GM21515 (cell line): ENCODE results near the gene TMEM187.

Experiments used
- ATAC-seq: cut with Tn5 transposase; IDR thresholded peaks from one replicate; pipeline ENCODE4 v1.9.1; 2021; ENCODE audit not compliant: unreplicated experiment

Gene TMEM187

GRCh38 chrX:153934762-153935325, 37.7 kb upstream of the TMEM187 start, which contains the start of gene NAA10:
NAA10 (minus strand) TSS chrX:153935037; CDS start chrX:153934904, 133 bp downstream.
- ATAC-seq, result peak; percentile 84

GRCh38 chrX:153935326-153935851, 37.2 kb upstream of the TMEM187 start:
- ATAC-seq, result peak; percentile 1

GRCh38 chrX:153937056-153937455, 35.5 kb upstream of the TMEM187 start:
- ATAC-seq, result no peak

- no peak for ATAC-seq
Observed at GRCh38 chrX:153938226-153938786, 34.2 kb upstream of the TMEM187 start.

- ATAC-seq, result no peak
Observed at GRCh38 chrX:153939573-153939972, 33.0 kb upstream of the TMEM187 start.

GRCh38 chrX:153941336-153942252, 31.0 kb upstream of the TMEM187 start:
- no peak for ATAC-seq

GRCh38 chrX:153944140-153944799, 28.3 kb upstream of the TMEM187 start, which contains the start of gene RENBP:
RENBP (minus strand) TSS chrX:153944643; CDS start chrX:153944610, 33 bp downstream.
- ATAC-seq, result no peak

- no peak for ATAC-seq
Observed at GRCh38 chrX:153944800-153945150, 27.8 kb upstream of the TMEM187 start.

GRCh38 chrX:153945956-153946943, 26.3 kb upstream of the TMEM187 start:
- no peak for ATAC-seq

- peak; percentile 81 for ATAC-seq
Observed at GRCh38 chrX:153947009-153947769, 25.4 kb upstream of the TMEM187 start.

GRCh38 chrX:153948002-153948466, 24.5 kb upstream of the TMEM187 start:
- no peak for ATAC-seq

GRCh38 chrX:153948847-153949805, 23.4 kb upstream of the TMEM187 start:
- ATAC-seq, result no peak

- ATAC-seq, result no peak
Observed at GRCh38 chrX:153950127-153950526, 22.4 kb upstream of the TMEM187 start.

GRCh38 chrX:153951683-153952372, 20.7 kb upstream of the TMEM187 start:
- ATAC-seq, result no peak

- ATAC-seq, result no peak
Observed at GRCh38 chrX:153952373-153953026, 20.1 kb upstream of the TMEM187 start.

- no peak for ATAC-seq
Observed at GRCh38 chrX:153953342-153953830, 19.2 kb upstream of the TMEM187 start.
